SK-N-SH (cell line): Measurements from ENCODE around the gene KCNK4.

ENCODE experiments used
- CTCF ChIP-seq: fragments of 200-600 bp; sonication (generic); IDR thresholded peaks from 2 replicates; pipeline ENCODE4 v1.6.1; 2017; ENCODE audit warnings: antibody characterized with exemption, mild to moderate bottlenecking, moderate library complexity
- MXI1 ChIP-seq: IDR thresholded peaks from 2 replicates; pipeline ENCODE4 v1.6.1; 2012; ENCODE audit warnings: mild to moderate bottlenecking, low read depth, low read length, improper control_type of control experiment
- POLR2AphosphoS5 ChIP-seq: IDR thresholded peaks from 2 replicates; pipeline ENCODE4 v1.6.1; 2012; ENCODE audit warnings: low read depth, low read length
- SMC3 ChIP-seq: IDR thresholded peaks from 2 replicates; pipeline ENCODE4 v1.6.1; 2012; ENCODE audit warnings: low read depth, low read length, improper control_type of control experiment
- TAF1 ChIP-seq: IDR thresholded peaks from 2 replicates; pipeline ENCODE4 v1.6.1; 2012; ENCODE audit warnings: low read depth, mild to moderate bottlenecking, low read length, moderate library complexity, borderline replicate concordance
- TCF12 ChIP-seq: IDR thresholded peaks from 2 replicates; pipeline ENCODE4 v1.4.0; 2012
- USF2 ChIP-seq: fragments of 150-350 bp; IDR thresholded peaks from 2 replicates; pipeline ENCODE4 v1.6.1; 2017; ENCODE audit warnings: antibody characterized with exemption, low read length, low read depth, borderline replicate concordance

GRCh38 chr11:64306563-64306875 is 15.4 kb downstream of the KCNK4 start:
- TF ChIP-seq TAF1 (no peak), MXI1 (no peak), POLR2AphosphoS5 (no peak), CTCF (no peak), SMC3 (no peak), TCF12 (no peak), USF2 (no peak)
